HT-29 (cell line): ENCODE data around the gene CSRNP3. TPM values are rescaled to one million over a fixed set of nuclear protein-coding genes. Genes with fewer than 3 reads are reported as not detected.

ENCODE experiments used
- DNase-seq: peaks from one replicate; pipeline ENCODE4 v3.0.0-alpha.2; 2015; ENCODE audit warnings: low spot score
- total RNA-seq: library from RNA; depleted of rRNA; stranded (reverse); fragments of >200 nt; shearing (Covaris generic); gene quantifications from 2 replicates; pipeline ENCODE4 v1.2.3, GENCODE V29; 2014

The CSRNP3 gene
- total RNA-seq, 1 experiment from 2014 or later: 0.10 TPM

- DNase-seq: no peak
Observed at GRCh38 chr2:165471349-165471950, 2.0 kb downstream of the CSRNP3 start.

- DNase-seq: no peak
Observed at GRCh38 chr2:165472922-165473321, 3.4 kb downstream of the CSRNP3 start.

GRCh38 chr2:165474619-165475276, 5.2 kb downstream of the CSRNP3 start:
- no peak for DNase-seq

GRCh38 chr2:165475277-165476004, 5.9 kb downstream of the CSRNP3 start:
- no peak for DNase-seq

- no peak for DNase-seq
Observed at GRCh38 chr2:165479856-165480255, 10.4 kb downstream of the CSRNP3 start.

- no peak for DNase-seq
Observed at GRCh38 chr2:165494573-165494972, 25.1 kb downstream of the CSRNP3 start.

GRCh38 chr2:165497659-165498317, 28.3 kb downstream of the CSRNP3 start:
- no peak for DNase-seq

- no peak for DNase-seq
Observed at GRCh38 chr2:165499131-165499530, 29.6 kb downstream of the CSRNP3 start.

- no peak for DNase-seq
Observed at GRCh38 chr2:165500001-165500400, 30.5 kb downstream of the CSRNP3 start.

GRCh38 chr2:165500816-165501215, 31.3 kb downstream of the CSRNP3 start:
- DNase-seq: no peak

GRCh38 chr2:165505514-165505913, 36.0 kb downstream of the CSRNP3 start:
- DNase-seq: no peak

GRCh38 chr2:165508927-165509326, 39.4 kb downstream of the CSRNP3 start:
- no peak for DNase-seq

GRCh38 chr2:165513479-165513878, 44.0 kb downstream of the CSRNP3 start:
- no peak for DNase-seq

- no peak for DNase-seq
Observed at GRCh38 chr2:165518611-165519010, 49.1 kb downstream of the CSRNP3 start.

GRCh38 chr2:165522719-165523118, 53.2 kb downstream of the CSRNP3 start:
- DNase-seq: no peak

- no peak for DNase-seq
Observed at GRCh38 chr2:165524720-165525119, 55.2 kb downstream of the CSRNP3 start.

- DNase-seq: no peak
Observed at GRCh38 chr2:165528691-165529090, 59.2 kb downstream of the CSRNP3 start.

GRCh38 chr2:165529130-165529529, 59.6 kb downstream of the CSRNP3 start:
- DNase-seq: no peak

- DNase-seq: no peak
Observed at GRCh38 chr2:165533331-165533730, 63.8 kb downstream of the CSRNP3 start.

- no peak for DNase-seq
Observed at GRCh38 chr2:165535471-165535870, 66.0 kb downstream of the CSRNP3 start.

GRCh38 chr2:165536851-165537499, 67.5 kb downstream of the CSRNP3 start:
- DNase-seq: no peak

GRCh38 chr2:165539985-165540384, 70.5 kb downstream of the CSRNP3 start:
- no peak for DNase-seq
